ENCODE data around the gene PERM1. TPM values are rescaled to one million over a fixed set of nuclear protein-coding genes. Genes with fewer than 3 reads are reported as not detected.
"Not testable (repeated sequence)": the region's sequence is repeated elsewhere in the genome, so short reads cannot be mapped to it uniquely, and the experiment has no call there.

PERM1 gene
- total RNA-seq, 4 donors from 2014 or later, result 0.11 to 0.50 (median 0.30) TPM

DNA sequence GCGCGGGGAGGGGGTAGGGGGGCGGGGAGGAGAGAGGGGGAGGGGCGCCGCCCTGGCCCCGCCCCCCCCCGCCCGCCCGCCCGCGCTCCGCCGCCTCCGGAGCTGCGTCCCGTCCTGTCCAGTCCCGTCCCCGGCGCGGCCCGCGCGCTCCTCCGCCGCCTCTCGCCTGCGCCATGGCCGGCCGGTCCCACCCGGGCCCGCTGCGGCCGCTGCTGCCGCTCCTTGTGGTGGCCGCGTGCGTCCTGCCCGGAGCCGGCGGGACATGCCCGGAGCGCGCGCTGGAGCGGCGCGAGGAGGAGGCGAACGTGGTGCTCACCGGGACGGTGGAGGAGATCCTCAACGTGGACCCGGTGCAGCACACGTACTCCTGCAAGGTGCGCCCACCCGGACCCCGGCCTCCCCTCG lies 38.1 kb upstream of the PERM1 start, which contains the start of gene AGRN:
AGRN (plus strand) TSS at position 121 of the 405 bp plus-strand sequence; CDS start at position 174, 53 bp downstream.
- Histone ChIP-seq H3K27ac (replicated peaks in 1 of 4) (peak within 1 kb of the TSS; percentile 93 to 96 (median 96)), H3K4me1 (peaks cover 27 to 62% (median 44%) of the 10 kb centered on the region in 4 donors), H3K9me3 (no peaks in the 10 kb centered on the region), H3K4me3 (peak within 1 kb of the TSS; percentile 80 to 90 (median 84)), H3K27me3 (no peaks in the 10 kb centered on the region), H3K36me3 (no peaks in the 10 kb centered on the region)
- no peak for DNase-seq (ENCODE audit: extremely low spot score)
- intact Hi-C loops (cut with DNase I), result no loop called here
- TF ChIP-seq POLR2A (IDR thresholded peaks at IDR 0.05; ENCODE audit: low read depth) (no peak), EP300 (IDR thresholded peaks at IDR 0.05) (no peak), POLR2AphosphoS5 (IDR thresholded peaks at IDR 0.05) (no peak)
- TF ChIP-seq, protein P1, sequence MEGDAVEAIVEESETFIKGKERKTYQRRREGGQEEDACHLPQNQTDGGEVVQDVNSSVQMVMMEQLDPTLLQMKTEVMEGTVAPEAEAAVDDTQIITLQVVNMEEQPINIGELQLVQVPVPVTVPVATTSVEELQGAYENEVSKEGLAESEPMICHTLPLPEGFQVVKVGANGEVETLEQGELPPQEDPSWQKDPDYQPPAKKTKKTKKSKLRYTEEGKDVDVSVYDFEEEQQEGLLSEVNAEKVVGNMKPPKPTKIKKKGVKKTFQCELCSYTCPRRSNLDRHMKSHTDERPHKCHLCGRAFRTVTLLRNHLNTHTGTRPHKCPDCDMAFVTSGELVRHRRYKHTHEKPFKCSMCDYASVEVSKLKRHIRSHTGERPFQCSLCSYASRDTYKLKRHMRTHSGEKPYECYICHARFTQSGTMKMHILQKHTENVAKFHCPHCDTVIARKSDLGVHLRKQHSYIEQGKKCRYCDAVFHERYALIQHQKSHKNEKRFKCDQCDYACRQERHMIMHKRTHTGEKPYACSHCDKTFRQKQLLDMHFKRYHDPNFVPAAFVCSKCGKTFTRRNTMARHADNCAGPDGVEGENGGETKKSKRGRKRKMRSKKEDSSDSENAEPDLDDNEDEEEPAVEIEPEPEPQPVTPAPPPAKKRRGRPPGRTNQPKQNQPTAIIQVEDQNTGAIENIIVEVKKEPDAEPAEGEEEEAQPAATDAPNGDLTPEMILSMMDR (IDR thresholded peaks at IDR 0.05), result no peak
- 0% methylated on average over 3 of the region's 58 CpGs for WGBS

DNA sequence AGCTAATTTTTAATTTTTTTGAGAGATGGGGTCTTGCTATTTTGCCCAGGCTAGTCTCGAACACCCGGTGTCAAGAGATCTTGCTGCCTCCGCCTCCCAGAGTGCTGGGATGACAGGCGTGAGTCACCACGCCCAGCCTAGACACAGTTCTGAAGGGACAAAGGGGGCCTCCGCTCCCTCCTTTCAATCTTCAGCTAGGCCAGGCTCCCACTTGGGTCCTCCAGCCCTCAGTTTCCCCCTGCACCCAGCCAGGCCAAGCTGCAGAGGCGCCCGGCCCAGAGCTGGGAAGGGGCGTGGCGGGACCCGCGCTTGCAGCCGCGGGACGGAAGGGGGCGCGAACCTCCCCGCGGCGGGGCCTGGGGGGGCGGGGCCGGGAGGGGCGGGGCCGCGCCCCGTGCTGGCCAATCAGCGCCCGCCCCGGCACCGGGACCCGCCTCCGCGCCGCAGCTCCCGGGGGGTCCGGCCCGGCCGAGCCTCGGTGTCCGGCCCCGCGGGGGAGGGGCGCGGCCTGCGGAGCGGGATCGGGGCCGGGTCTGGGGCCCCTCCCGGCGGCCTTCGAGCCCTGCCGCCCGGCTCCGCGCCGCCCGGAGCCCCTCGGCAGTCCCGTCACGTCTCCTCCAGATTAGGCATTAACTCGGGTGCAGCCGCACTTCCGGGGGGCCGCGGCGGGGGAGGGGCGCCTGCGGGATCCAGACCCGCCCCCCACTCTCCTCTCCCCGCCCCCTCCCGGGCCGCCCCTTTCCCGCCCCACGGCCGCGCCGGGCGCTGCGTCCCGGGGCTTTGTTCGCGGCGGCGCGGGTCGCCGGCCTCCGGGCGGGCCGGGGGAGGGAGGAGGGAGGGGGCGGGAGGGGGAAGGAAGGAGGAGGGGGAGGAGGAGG lies 37.5 kb upstream of the PERM1 start:
- H3K27ac ChIP-seq (replicated peaks in 1 of 4), result peak overlapping the region; percentile 93 to 96 (median 96)
- 12% methylated on average over 9 of the region's 91 CpGs for WGBS
- H3K36me3 ChIP-seq, result no peaks in the 10 kb centered on the region
- intact Hi-C loops (cut with DNase I), result no loop called here
- no peaks in the 10 kb centered on the region for H3K27me3 ChIP-seq
- TF ChIP-seq, protein P1 (IDR thresholded peaks at IDR 0.05), result peak; percentile 55 to 75 (median 64)
- TF ChIP-seq POLR2A (IDR thresholded peaks at IDR 0.05; ENCODE audit: low read depth), result no peak
- peaks cover 27 to 62% (median 44%) of the 10 kb centered on the region in 4 donors for H3K4me1 ChIP-seq
- no peak for DNase-seq (ENCODE audit: extremely low spot score)
- H3K4me3 ChIP-seq, result peak overlapping the region; percentile 80 to 90 (median 84)
- no peaks in the 10 kb centered on the region for H3K9me3 ChIP-seq

DNA sequence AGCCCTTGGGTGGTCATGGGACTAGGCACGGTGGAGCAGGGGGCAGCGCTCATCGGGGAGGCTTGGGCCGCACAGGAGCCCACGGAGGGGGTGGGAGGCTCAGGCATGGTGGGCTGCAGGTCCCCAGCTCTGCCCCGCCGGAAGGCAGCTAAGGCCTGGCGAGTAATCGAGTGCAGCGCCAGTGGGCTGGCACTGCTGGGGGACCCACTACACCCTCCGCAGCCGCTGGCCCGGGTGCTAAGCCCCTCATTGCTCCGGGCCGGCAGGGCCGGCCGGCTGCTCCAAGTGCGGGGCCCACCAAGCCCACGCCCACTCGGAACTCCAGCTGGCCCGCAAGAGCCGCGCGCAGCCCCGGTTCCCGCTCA lies 36.4 kb upstream of the PERM1 start:
- DNase-seq (ENCODE audit: extremely low spot score), result not testable (repeated sequence)

DNA sequence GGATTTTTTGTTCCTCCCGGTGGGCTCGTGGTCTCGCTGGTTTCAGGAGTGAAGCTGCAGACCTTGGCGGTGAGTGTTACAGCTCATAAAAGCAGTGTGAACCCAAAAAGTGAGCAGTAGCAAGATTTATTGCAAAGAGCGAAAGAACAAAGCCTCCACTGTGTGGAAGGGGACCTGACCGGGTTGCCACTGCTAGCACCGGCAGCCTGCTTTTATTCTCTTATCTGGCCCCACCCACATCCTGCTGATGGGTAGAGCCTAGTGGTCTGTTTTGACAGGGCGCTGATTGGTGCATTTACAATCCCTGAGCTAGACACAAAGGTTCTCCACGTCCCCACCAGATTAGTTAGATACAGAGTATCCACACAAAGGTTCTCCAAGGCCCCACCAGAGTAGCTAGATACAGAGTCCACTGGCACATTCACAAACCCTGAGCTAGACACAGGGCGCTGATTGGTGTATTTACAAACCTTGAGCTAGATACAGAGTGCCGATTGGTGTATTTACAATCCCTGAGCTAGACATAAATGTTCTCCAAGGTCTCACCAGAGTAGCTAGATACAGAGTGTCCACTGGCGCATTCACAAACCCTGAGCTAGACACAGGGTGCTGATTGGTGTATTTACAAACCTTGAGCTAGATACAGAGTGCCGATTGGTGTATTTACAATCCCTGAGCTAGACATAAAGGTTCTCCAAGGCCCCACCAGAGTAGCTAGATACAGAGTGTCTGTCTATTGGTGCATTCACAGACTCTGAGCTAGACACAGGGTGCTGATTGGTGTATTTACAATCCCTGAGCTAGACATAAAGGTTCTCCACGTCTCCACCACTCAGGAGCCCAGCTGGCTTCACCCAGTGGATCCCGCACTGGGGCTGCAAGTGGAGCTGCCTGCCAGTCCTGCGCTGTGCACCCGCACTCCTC lies 35.8 kb upstream of the PERM1 start:
- H3K27me3 ChIP-seq; H3K4me3 ChIP-seq; H3K27ac ChIP-seq (replicated peaks in 1 of 4); intact Hi-C loops (cut with DNase I); H3K9me3 ChIP-seq; DNase-seq (ENCODE audit: extremely low spot score); H3K36me3 ChIP-seq: not testable (repeated sequence)
- WGBS, result 81% methylated on average over 14 of the region's 17 CpGs
- peaks cover 32 to 59% (median 48%) of the 10 kb centered on the region in 4 donors for H3K4me1 ChIP-seq

More for the DNA sequence above, 36.4 kb upstream of the PERM1 start:
- peaks cover 30 to 61% (median 46%) of the 10 kb centered on the region in 4 donors for H3K4me1 ChIP-seq
- intact Hi-C loops (cut with DNase I); H3K36me3 ChIP-seq; H3K27me3 ChIP-seq; H3K27ac ChIP-seq (replicated peaks in 1 of 4); H3K9me3 ChIP-seq; H3K4me3 ChIP-seq: not testable (repeated sequence)
- WGBS, result 70% methylated on average over 2 of the region's 26 CpGs

DNA sequence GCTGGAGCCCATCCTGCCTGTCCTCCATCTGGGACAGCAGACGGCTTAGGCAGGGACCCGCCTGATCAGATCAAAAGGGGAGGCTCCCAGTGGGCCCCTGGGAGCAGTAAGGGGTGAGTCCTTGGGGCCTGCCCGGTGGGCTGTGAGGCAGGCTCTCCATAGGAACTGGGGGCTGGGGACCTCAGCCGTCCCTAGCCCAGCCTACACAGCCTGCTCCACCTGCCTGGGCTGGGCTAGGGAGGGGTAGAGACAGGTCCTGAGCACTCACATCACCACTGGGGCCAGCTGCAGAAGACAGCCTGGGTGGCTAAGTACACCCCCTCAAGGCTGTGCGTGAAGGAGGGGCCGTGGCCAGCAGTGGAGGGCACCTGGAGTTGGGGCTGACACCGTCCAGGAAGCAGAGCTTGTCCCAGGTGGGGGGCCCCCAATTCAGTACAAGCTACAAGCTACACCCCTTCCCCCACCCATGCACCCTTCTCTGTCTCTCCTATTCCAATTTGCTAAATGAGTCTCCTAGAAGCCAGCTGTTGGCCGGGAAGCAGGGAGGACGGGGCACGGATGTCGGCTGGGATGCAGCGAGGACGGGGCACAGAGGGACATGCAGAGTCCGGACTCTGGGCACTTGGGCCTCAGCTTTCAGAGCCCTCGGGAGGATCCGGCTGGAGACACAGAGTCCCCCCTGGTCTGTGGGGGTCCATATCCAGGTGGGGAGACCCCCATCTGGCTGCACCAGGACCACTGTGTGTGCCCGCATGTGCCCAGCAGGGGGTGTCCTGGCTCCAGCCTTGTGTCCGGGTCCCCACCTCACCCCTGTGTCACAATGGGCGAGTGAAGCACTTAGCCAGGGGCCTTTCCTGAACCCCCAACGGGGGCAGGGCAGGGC lies 33.1 kb upstream of the PERM1 start:
- no peak for DNase-seq (ENCODE audit: extremely low spot score)
- no peaks in the 10 kb centered on the region for H3K27me3 ChIP-seq
- intact Hi-C loops (cut with DNase I), result no loop called here
- H3K4me1 ChIP-seq, result peaks cover 18 to 36% (median 31%) of the 10 kb centered on the region in 4 donors
- peak overlapping the region; percentile 85 to 93 (median 91) for H3K27ac ChIP-seq (replicated peaks in 1 of 4)
- 86% methylated on average over 16 of the region's 20 CpGs for whole genome bisulfite sequencing
- no peak for TF ChIP-seq POLR2AphosphoS5 (IDR thresholded peaks at IDR 0.05)
- no peak for TF ChIP-seq POLR2A (IDR thresholded peaks at IDR 0.05; ENCODE audit: low read depth)
- TF ChIP-seq, protein P1 (IDR thresholded peaks at IDR 0.05), result peak in 2 of 3 experiments; percentile 16 to 30
- no peak for TF ChIP-seq EP300 (IDR thresholded peaks at IDR 0.05)
- no peaks in the 10 kb centered on the region for H3K36me3 ChIP-seq
- H3K9me3 ChIP-seq, result no peaks in the 10 kb centered on the region
- peak overlapping the region in 2 of 4 donors; percentile 65 to 66 for H3K4me3 ChIP-seq

Measured in esophagus muscularis mucosa (tissue), 4 donors.